Spleen (tissue), 11 donors: ENCODE results near the gene MIEF2. TPM values are rescaled to one million over a fixed set of nuclear protein-coding genes. Genes with fewer than 3 reads are reported as not detected.

Experiments
- DNase-seq: peaks from one replicate; pipeline ENCODE4 v3.0.0-alpha.2; 2020
- H3K27ac ChIP-seq, 8 donors: fragments of 200-600 bp; sonication (generic) in 7 of 8; 1 replicate in 4 of 8; 2 replicates in 4 of 8; pipeline versions ENCODE4 v1.5.0 to v1.8.0; 2016 to 2021; ENCODE audit warnings: inconsistent platforms in 4 of 8, mild to moderate bottlenecking in 4 of 8, moderate library complexity in 1 of 8
- H3K27me3 ChIP-seq, 7 donors: fragments of 200-600 bp; sonication (generic) in 6 of 7; replicated peaks in 1 of 7; 1 replicate in 4 of 7; 2 replicates in 3 of 7; pipeline versions ENCODE4 v1.5.0 to v1.8.0; 2016 to 2021; ENCODE audit warnings: inconsistent platforms in 3 of 7, mild to moderate bottlenecking in 1 of 7
- H3K36me3 ChIP-seq, 6 donors: fragments of 200-600 bp; sonication (generic) in 5 of 6; 1 replicate in 4 of 6; 2 replicates in 2 of 6; pipeline versions ENCODE4 v1.5.0 to v1.8.0; 2016 to 2021; ENCODE audit warnings: inconsistent platforms in 2 of 6
- H3K4me1 ChIP-seq, 6 donors: fragments of 200-600 bp; sonication (generic) in 5 of 6; 1 replicate in 3 of 6; 2 replicates in 3 of 6; pipeline versions ENCODE4 v1.5.0 to v1.8.0; 2016 to 2021; ENCODE audit warnings: inconsistent platforms in 3 of 6
- H3K4me3 ChIP-seq, 8 donors: fragments of 200-600 bp; sonication (generic) in 7 of 8; 1 replicate in 4 of 8; 2 replicates in 4 of 8; pipeline versions ENCODE4 v1.5.0 to v1.8.0; 2016 to 2021; ENCODE audit warnings: inconsistent platforms in 4 of 8, mild to moderate bottlenecking in 4 of 8, moderate library complexity in 2 of 8
- H3K9me3 ChIP-seq, 8 donors: fragments of 200-600 bp; sonication (generic) in 7 of 8; 1 replicate in 4 of 8; 2 replicates in 4 of 8; pipeline versions ENCODE4 v1.5.0 to v1.8.0; 2016 to 2021; ENCODE audit warnings: inconsistent platforms in 4 of 8
- POLR2A ChIP-seq, 3 donors: fragments of 450-650 bp; IDR thresholded peaks; one replicate each; pipeline ENCODE4 v1.5.1; 2017; ENCODE audit warnings: antibody characterized with exemption in 3 of 3, mild to moderate bottlenecking in 1 of 3
- POLR2AphosphoS5 ChIP-seq, 3 donors: sonication (generic); formaldehyde crosslinking; IDR thresholded peaks; one replicate each; pipeline ENCODE4 v1.5.1; 2017; ENCODE audit warnings: antibody characterized with exemption in 3 of 3
- WGBS, 5 donors: extraction: QIAGEN DNeasy Blood & Tissue Kit in 3 of 5; methylation state at CpG; one replicate each; pipeline versions ENCODE4 v1.1.5 to v1.1.7; 2013 to 2018; 5-methylcytosine and 5-hydroxymethylcytosine counted together
- intact Hi-C: fragments of 100-400 bp; cut with DNase I; formaldehyde crosslinking; loops from one replicate; pipeline ENCODE4 v1.15.0; 2023; ENCODE audit warnings: low total_unique reads
- polyA plus RNA-seq, 3 donors: library from polyadenylated mRNA; stranded (reverse); fragments of 200-250 nt; gene quantifications; one replicate each; pipeline ENCODE4 v1.2.1, GENCODE V29; 2013
- total RNA-seq, 7 donors: library from RNA; depleted of rRNA in 3 of 7; stranded (reverse); fragments of >200 nt in 3 of 7; fragmentation: NEBNext Ultra II Directional in 4 of 7; extraction: Animal tissue kit (Norgen Biotek cat#: 25700) in 4 of 7; gene quantifications; one replicate each; pipeline versions ENCODE4 v1.1.0 to v1.2.1, GENCODE V29; 2016 to 2021
- TF ChIP-seq, protein P1 (sequence below), 11 experiments: fragments of 200-600 bp in 7 of 11; fragments of 450-650 bp in 4 of 11; sonication (generic) in 4 of 11; IDR thresholded peaks in 8 of 11; conservative IDR thresholded peaks in 3 of 11; 1 replicate in 7 of 11; 2 replicates in 4 of 11; pipeline versions ENCODE4 v1.4.0 to v1.8.0; 2016 to 2021; ENCODE audit warnings: antibody characterized with exemption in 11 of 11, inconsistent platforms in 4 of 11, mild to moderate bottlenecking in 1 of 11
- donor health status: healthy with polysubstance abuse.
- donor health status: DM: no; HTN: no; CAD: no; lungs with moderate emphysema.
- donor health status: DM: no; HTN: no; CAD: no.
- donor health status: Bipolar disorder and iron deficiency.
- donor health status: healthy.
- donor health status: DM: no; HTN: no; CAD: no.
- donor health status: DM: yes; HTN: yes; CAD: no.

Gene MIEF2
- total and polyA plus RNA-seq, 10 donors: 4.6 to 24.8 (median 11.7) TPM

DNA sequence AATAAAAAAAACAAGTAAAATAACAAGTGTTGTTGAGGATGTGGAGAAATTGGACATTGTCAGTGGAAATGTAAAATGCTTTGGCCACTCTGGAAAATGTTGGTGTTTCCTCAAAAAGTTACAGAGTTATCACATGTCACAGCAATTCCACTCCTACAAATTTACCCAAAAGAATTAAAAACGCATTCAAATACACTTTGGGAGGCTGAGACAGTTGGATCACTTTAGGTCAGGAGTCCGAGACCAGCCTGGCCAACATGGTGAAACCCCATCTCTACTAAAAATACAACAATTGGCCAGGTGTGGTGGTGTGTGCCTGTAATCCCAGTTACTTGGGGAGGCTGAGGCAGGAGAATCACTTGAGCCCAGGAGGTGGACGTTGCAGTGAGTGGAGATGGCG, 48.7 kb downstream of the MIEF2 start:
- Histone ChIP-seq H3K27me3 (no peaks in the 10 kb centered on the region), H3K4me1 (peaks cover 14 to 38% (median 28%) of the 10 kb centered on the region in 6 donors), H3K4me3 (no peak overlapping the region), H3K36me3 (peaks cover 6 to 89% (median 46%) of the 10 kb centered on the region in 6 donors), H3K27ac (no peak overlapping the region), H3K9me3 (no peaks in the 10 kb centered on the region)
- intact Hi-C loops: no loop called here
- WGBS, 5 donors: 93 to 98% (median 97%) methylated on average over 4 of the region's 4 CpGs
- TF ChIP-seq POLR2A (IDR thresholded peaks at IDR 0.05) (no peak), POLR2AphosphoS5 (IDR thresholded peaks at IDR 0.05) (no peak)
- TF ChIP-seq, protein P1, sequence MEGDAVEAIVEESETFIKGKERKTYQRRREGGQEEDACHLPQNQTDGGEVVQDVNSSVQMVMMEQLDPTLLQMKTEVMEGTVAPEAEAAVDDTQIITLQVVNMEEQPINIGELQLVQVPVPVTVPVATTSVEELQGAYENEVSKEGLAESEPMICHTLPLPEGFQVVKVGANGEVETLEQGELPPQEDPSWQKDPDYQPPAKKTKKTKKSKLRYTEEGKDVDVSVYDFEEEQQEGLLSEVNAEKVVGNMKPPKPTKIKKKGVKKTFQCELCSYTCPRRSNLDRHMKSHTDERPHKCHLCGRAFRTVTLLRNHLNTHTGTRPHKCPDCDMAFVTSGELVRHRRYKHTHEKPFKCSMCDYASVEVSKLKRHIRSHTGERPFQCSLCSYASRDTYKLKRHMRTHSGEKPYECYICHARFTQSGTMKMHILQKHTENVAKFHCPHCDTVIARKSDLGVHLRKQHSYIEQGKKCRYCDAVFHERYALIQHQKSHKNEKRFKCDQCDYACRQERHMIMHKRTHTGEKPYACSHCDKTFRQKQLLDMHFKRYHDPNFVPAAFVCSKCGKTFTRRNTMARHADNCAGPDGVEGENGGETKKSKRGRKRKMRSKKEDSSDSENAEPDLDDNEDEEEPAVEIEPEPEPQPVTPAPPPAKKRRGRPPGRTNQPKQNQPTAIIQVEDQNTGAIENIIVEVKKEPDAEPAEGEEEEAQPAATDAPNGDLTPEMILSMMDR (IDR thresholded peaks at IDR 0.05 in 8 of 11, conservative IDR thresholded peaks at IDR 0.05 in 3 of 11): no peak
- DNase-seq: peak; percentile 13

- Histone ChIP-seq H3K27me3 (no peaks in the 10 kb centered on the region), H3K4me3 (peak overlapping the region; percentile 61 to 97 (median 90)), H3K36me3 (peaks cover 0 to 70% (median 17%) of the 10 kb centered on the region in 6 donors), H3K9me3 (no peaks in the 10 kb centered on the region), H3K4me1 (peaks cover 51 to 79% (median 67%) of the 10 kb centered on the region in 6 donors), H3K27ac (peak overlapping the region; percentile 79 to 97 (median 94))
- DNase-seq: no peak
- TF ChIP-seq POLR2AphosphoS5 (IDR thresholded peaks at IDR 0.05) (no peak), POLR2A (IDR thresholded peaks at IDR 0.05) (no peak)
- TF ChIP-seq, protein P1 (IDR thresholded peaks at IDR 0.05 in 8 of 11, conservative IDR thresholded peaks at IDR 0.05 in 3 of 11): no peak
- WGBS, 5 donors: 0 to 1% (median 0%) methylated on average over 26 to 39 of the region's 39 CpGs
- intact Hi-C loops: no loop called here
These were observed 53.7 kb downstream of the MIEF2 start for GRCh38 chr17:18314059-18314730.

DNA sequence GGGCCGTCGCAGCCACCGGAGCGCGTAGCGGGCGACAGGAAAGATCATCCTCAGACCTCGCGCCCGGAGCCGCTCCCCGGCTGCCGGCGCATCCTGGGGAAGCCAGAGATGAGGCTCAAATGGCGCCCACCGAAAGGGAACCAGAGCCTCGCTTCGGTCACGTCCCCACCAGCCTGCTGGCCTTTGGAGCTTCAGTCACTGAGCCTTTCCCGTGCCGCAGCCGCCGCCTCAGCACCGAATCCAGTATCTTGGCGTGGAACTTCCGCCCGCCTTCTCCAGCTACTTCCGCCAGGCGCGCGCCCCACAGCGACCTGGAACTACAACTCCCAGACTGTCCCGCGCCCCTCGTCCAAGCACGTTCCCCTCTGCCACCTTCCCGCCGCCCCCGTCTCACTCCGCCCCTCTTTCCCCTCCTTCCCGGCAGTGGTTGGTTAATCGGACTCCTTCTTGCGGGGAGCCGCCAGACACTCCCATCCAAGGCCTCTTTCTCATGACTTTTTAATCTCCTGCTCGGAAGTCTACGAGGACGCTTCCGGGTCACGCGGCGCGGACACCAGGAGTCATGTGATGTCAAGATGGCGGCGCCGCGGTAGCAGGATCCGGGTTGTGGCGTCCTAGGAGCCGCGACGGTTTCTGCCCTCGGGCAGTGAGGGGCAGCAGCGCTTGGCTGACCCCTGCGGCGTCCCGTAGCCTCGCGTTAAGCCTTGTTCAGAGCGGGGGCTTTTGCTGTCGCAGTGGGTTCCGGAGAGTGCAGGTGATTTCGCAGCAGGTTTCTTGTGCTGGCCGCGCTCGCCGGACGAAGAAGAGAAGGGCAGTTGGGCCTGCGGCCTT, 54.5 kb downstream of the MIEF2 start, which contains the start of the genes SMCR8 and TOP3A:
Gene SMCR8 (plus strand): TSS at position 563 of the 831 bp plus-strand sequence. CDS start 497 bp downstream, outside the sequence.
Gene TOP3A (minus strand): TSS at position 264 of the 831 bp plus-strand sequence. CDS start 216 bp downstream, at position 48.
- Histone ChIP-seq H3K9me3 (no peaks in the 10 kb centered on the region), H3K4me3 (peak within 1 kb of the TSS; percentile 61 to 97 (median 90)), H3K4me1 (peaks cover 58 to 87% (median 75%) of the 10 kb centered on the region in 6 donors), H3K36me3 (peaks cover 0 to 70% (median 20%) of the 10 kb centered on the region in 6 donors), H3K27ac (peak within 1 kb of the TSS; percentile 79 to 97 (median 94)), H3K27me3 (no peaks in the 10 kb centered on the region)
- TF ChIP-seq, protein P1 (IDR thresholded peaks at IDR 0.05 in 8 of 11, conservative IDR thresholded peaks at IDR 0.05 in 3 of 11): peak in 6 of 11 experiments; percentile 5 to 47 (median 26)
- TF ChIP-seq POLR2A (IDR thresholded peaks at IDR 0.05) (peak in 1 of 3 donors; percentile 54), POLR2AphosphoS5 (IDR thresholded peaks at IDR 0.05) (peak; percentile 93 to 94 (median 93))
- WGBS, 5 donors: 0 to 1% (median 1%) methylated on average over 54 to 78 of the region's 78 CpGs
- intact Hi-C loops: no loop called here
- peak; percentile 99 for DNase-seq
